SK-N-SH (cell line): ENCODE measurements around the gene CD53. TPM values are rescaled to one million over a fixed set of nuclear protein-coding genes. Genes with fewer than 3 reads are reported as not detected.

Experiments used
- CTCF ChIA-PET: fragments of 300-600, 350-600 bp; formaldehyde crosslinking; extraction: SDS; loops from one replicate; lab custom pipeline; 2021; lab: Yijun Ruan, JAX
- POLR2A ChIA-PET: fragments of 350-600 bp; sonication (Branson Sonifier 250); formaldehyde crosslinking; extraction: SDS; loops from one replicate; lab custom pipeline; 2020; ENCODE audit warnings: antibody characterized with exemption, inconsistent platforms; lab: Yijun Ruan, JAX
- DNase-seq: peaks from one replicate; pipeline ENCODE4 v3.0.0; 2012
- H2AFZ ChIP-seq: fragments of 200-600 bp; sonication (generic); 2 replicates; pipeline ENCODE4 v1.8.1; 2016; ENCODE audit warnings: antibody characterized with exemption, mild to moderate bottlenecking, low read depth
- H3F3A ChIP-seq: fragments of 200-600 bp; sonication (generic); replicated peaks from 2 replicates; pipeline ENCODE3; 2016; ENCODE audit warnings: antibody characterized with exemption, mild to moderate bottlenecking; ENCODE audit not compliant: insufficient read depth
- H3K27ac ChIP-seq, 2 experiments: fragments of 200-500 bp in 1 of 2; fragments of 200-600 bp in 1 of 2; sonication (Bioruptor generic) in 1 of 2; sonication (generic), shearing (Covaris generic) in 1 of 2; 2 replicates each; pipeline versions ENCODE4 v1.5.1 to v1.6.1; 2014 to 2016; ENCODE audit warnings: low read depth in 2 of 2, inconsistent platforms in 1 of 2, low read length in 1 of 2, mild to moderate bottlenecking in 1 of 2, mixed read lengths in 1 of 2
- H3K27me3 ChIP-seq: fragments of 200-600 bp; sonication (generic), shearing (Covaris generic); 2 replicates; pipeline ENCODE4 v1.6.1; 2016; ENCODE audit warnings: mixed run types; ENCODE audit not compliant: insufficient read depth
- H3K36me3 ChIP-seq, 2 experiments: fragments of 200-500 bp in 1 of 2; fragments of 200-600 bp in 1 of 2; sonication (Bioruptor generic) in 1 of 2; sonication (generic) in 1 of 2; replicated peaks in 1 of 2; 2 replicates each; pipeline versions ENCODE3 to v1.5.1; 2014 to 2016; ENCODE audit warnings: low read length in 1 of 2, mild to moderate bottlenecking in 1 of 2; ENCODE audit not compliant: insufficient read depth in 2 of 2, control insufficient read depth in 1 of 2
- H3K4me1 ChIP-seq, 2 experiments: fragments of 200-500 bp in 1 of 2; fragments of 200-600 bp in 1 of 2; sonication (Bioruptor generic) in 1 of 2; sonication (generic), shearing (Covaris generic) in 1 of 2; 2 replicates each; pipeline versions ENCODE4 v1.5.1 to v1.6.1; 2014 to 2016; ENCODE audit warnings: low read depth in 1 of 2, low read length in 1 of 2, mixed run types in 1 of 2; ENCODE audit not compliant: insufficient read depth in 2 of 2, control insufficient read depth in 1 of 2
- H3K4me2 ChIP-seq: fragments of 200-600 bp; sonication (generic), shearing (Covaris generic); 2 replicates; pipeline ENCODE4 v1.6.1; 2017; ENCODE audit warnings: mixed run types
- H3K4me3 ChIP-seq, 2 experiments: fragments of 200-500 bp in 1 of 2; fragments of 200-600 bp in 1 of 2; sonication (Bioruptor generic) in 1 of 2; sonication (generic), shearing (Covaris generic) in 1 of 2; 2 replicates each; pipeline versions ENCODE4 v1.5.1 to v1.8.1; 2014 to 2016; ENCODE audit warnings: low read depth in 2 of 2, inconsistent platforms in 1 of 2, low read length in 1 of 2, mild to moderate bottlenecking in 1 of 2, mixed read lengths in 1 of 2, moderate library complexity in 1 of 2
- H3K79me2 ChIP-seq: fragments of 200-600 bp; sonication (generic); 2 replicates; pipeline ENCODE4 v1.8.1; 2017; ENCODE audit warnings: mild to moderate bottlenecking; ENCODE audit not compliant: insufficient read depth
- H3K9ac ChIP-seq: fragments of 200-600 bp; sonication (generic); 2 replicates; pipeline ENCODE4 v1.6.1; 2017; ENCODE audit warnings: mixed run types
- H3K9me2 ChIP-seq: fragments of 200-600 bp; sonication (generic); 2 replicates; pipeline ENCODE4 v1.6.1; 2017; ENCODE audit warnings: mixed run types
- H3K9me3 ChIP-seq: fragments of 200-600 bp; sonication (generic); 2 replicates; pipeline ENCODE4 v1.6.1; 2017; ENCODE audit warnings: mixed run types, mild to moderate bottlenecking, moderate library complexity
- H4K20me1 ChIP-seq: fragments of 200-600 bp; sonication (generic); 2 replicates; pipeline ENCODE4 v1.6.1; 2017; ENCODE audit warnings: mild to moderate bottlenecking, mixed run types; ENCODE audit not compliant: insufficient read depth
- ELF1 ChIP-seq: IDR thresholded peaks from 2 replicates; pipeline ENCODE4 v1.4.0; 2012
- FOXJ3 ChIP-seq: sonication (generic); formaldehyde crosslinking; IDR thresholded peaks from 2 replicates; pipeline ENCODE4 v1.5.1; 2020; ENCODE audit warnings: mild to moderate bottlenecking, missing genetic modification reagents
- FOXM1 ChIP-seq: IDR thresholded peaks from 2 replicates; pipeline ENCODE4 v1.4.0; 2012; ENCODE audit warnings: low read depth, mild to moderate bottlenecking
- GATA2 ChIP-seq: sonication (generic); formaldehyde crosslinking; IDR thresholded peaks from 2 replicates; pipeline ENCODE4 v1.5.0; 2020; ENCODE audit warnings: mild to moderate bottlenecking, missing genetic modification reagents
- MXI1 ChIP-seq: IDR thresholded peaks from 2 replicates; pipeline ENCODE4 v1.6.1; 2012; ENCODE audit warnings: mild to moderate bottlenecking, low read depth, low read length, improper control_type of control experiment
- NRF1 ChIP-seq: IDR thresholded peaks from 2 replicates; pipeline ENCODE4 v1.6.1; 2012; ENCODE audit warnings: low read depth, mild to moderate bottlenecking, low read length
- POLR2AphosphoS5 ChIP-seq: IDR thresholded peaks from 2 replicates; pipeline ENCODE4 v1.6.1; 2012; ENCODE audit warnings: low read depth, low read length
- RCOR1 ChIP-seq: fragments of 150-350 bp; IDR thresholded peaks from 2 replicates; pipeline ENCODE4 v1.6.1; 2017; ENCODE audit warnings: antibody characterized with exemption, low read length
- REST ChIP-seq: IDR thresholded peaks from 2 replicates; pipeline ENCODE4 v1.6.1; 2012; ENCODE audit warnings: mild to moderate bottlenecking, low read depth, low read length, moderate library complexity
- RXRA ChIP-seq: IDR thresholded peaks from 2 replicates; pipeline ENCODE4 v1.4.0; 2012; ENCODE audit warnings: low read depth, mild to moderate bottlenecking, borderline replicate concordance
- SIN3A ChIP-seq: IDR thresholded peaks from 2 replicates; pipeline ENCODE4 v1.6.1; 2012; ENCODE audit warnings: low read depth, mild to moderate bottlenecking, low read length, moderate library complexity, borderline replicate concordance
- TCF12 ChIP-seq: IDR thresholded peaks from 2 replicates; pipeline ENCODE4 v1.4.0; 2012
- TEAD4 ChIP-seq: IDR thresholded peaks from 2 replicates; pipeline ENCODE4 v1.4.0; 2012; ENCODE audit warnings: mild to moderate bottlenecking, borderline replicate concordance; ENCODE audit not compliant: insufficient read depth
- USF1 ChIP-seq: IDR thresholded peaks from 2 replicates; pipeline ENCODE4 v1.4.0; 2012; ENCODE audit warnings: low read depth, borderline replicate concordance
- ZBTB33 ChIP-seq: IDR thresholded peaks from 2 replicates; pipeline ENCODE4 v1.4.0; 2012; ENCODE audit warnings: low read depth, borderline replicate concordance
- WGBS: methylation state at CpG from one replicate; pipeline ENCODE4 v1.1.6; 2017; ENCODE audit warnings: low lambda C conversion rate; 5-methylcytosine and 5-hydroxymethylcytosine counted together
- polyA plus RNA-seq, 3 experiments: library from polyadenylated mRNA; depleted of rRNA; stranded (reverse); fragments of >200 nt; gene quantifications; 2 replicates each; pipeline ENCODE4 v1.2.3, GENCODE V29; 2012
- TF ChIP-seq, protein P1 (sequence below): IDR thresholded peaks from 2 replicates; pipeline ENCODE4; 2012

CD53 gene
- polyA plus RNA-seq, 1 of the 3 experiments (the other 2 are of a cell fraction) = not detected

DNA sequence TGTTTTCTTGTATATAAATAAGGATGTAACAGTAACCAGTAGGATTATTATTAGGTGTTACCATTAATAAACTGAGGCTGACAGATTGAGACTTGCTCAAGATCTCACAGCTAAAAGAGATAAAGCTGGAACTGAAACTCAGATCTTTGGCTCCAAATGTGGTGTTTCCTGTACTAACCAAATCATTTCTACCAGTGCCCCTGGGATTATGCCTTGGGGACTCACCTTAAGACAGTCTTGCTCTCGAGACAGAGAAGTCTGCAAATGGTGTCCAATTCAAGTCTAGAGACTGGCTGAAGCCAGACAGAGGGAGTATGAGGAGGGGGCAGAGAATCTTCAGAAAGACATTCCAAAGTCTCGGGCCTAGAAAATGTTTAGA is 593 bp upstream of the CD53 start:
- Histone ChIP-seq H3K36me3 (no peaks in the 10 kb centered on the region), H3K27me3 (no peaks in the 10 kb centered on the region), H3K27ac (no peak overlapping the region), H3K4me2 (no peak overlapping the region), H3F3A (no peaks in the 10 kb centered on the region), H3K9ac (no peak overlapping the region), H4K20me1 (no peaks in the 10 kb centered on the region), H3K4me1 (no peaks in the 10 kb centered on the region), H3K79me2 (no peaks in the 10 kb centered on the region), H3K4me3 (no peak overlapping the region), H3K9me3 (no peaks in the 10 kb centered on the region; the same call in 1 of the 2 replicates), H2AFZ (no peak overlapping the region), H3K9me2 (no peaks in the 10 kb centered on the region)
- 20% methylated on average over 2 of the region's 2 CpGs for WGBS
- DNase-seq = no peak
- POLR2A ChIA-PET = no interaction called here
- CTCF ChIA-PET = interaction anchor here (1.0 to 1.2 kb wide), 2 partner anchors 16 to 120 kb away, joined by 3 to 4 read pairs; no protein-coding TSS in a partner anchor
- TF ChIP-seq TCF12 (no peak), ELF1 (no peak), GATA2 (CRISPR knock-in tag) (no peak), SIN3A (no peak), REST (no peak), USF1 (no peak), RXRA (no peak), ZBTB33 (no peak), POLR2AphosphoS5 (no peak), MXI1 (no peak), FOXM1 (no peak), TEAD4 (no peak), NRF1 (no peak), FOXJ3 (CRISPR knock-in tag) (no peak), RCOR1 (no peak)
- TF ChIP-seq, protein P1, sequence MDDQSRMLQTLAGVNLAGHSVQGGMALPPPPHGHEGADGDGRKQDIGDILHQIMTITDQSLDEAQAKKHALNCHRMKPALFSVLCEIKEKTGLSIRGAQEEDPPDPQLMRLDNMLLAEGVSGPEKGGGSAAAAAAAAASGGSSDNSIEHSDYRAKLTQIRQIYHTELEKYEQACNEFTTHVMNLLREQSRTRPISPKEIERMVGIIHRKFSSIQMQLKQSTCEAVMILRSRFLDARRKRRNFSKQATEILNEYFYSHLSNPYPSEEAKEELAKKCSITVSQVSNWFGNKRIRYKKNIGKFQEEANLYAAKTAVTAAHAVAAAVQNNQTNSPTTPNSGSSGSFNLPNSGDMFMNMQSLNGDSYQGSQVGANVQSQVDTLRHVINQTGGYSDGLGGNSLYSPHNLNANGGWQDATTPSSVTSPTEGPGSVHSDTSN = no peak
